ENCODE data around the gene PNMA1.

PNMA1 gene

GRCh38 chr14:73723406-73723796 lies 9.2 kb upstream of the PNMA1 start:
- H3K4me2 ChIP-seq: no peak overlapping the region
- H3K27me3 ChIP-seq (ENCODE audit: insufficient read depth, low read depth): no peaks in the 10 kb centered on the region
- no peaks in the 10 kb centered on the region for H4K20me1 ChIP-seq (ENCODE audit: insufficient read depth)
- no peak overlapping the region for H3K9ac ChIP-seq
- no peaks in the 10 kb centered on the region for H3K79me2 ChIP-seq (ENCODE audit: insufficient read depth, low read depth)
- TF ChIP-seq CTCF (conservative IDR thresholded peaks at IDR 0.05; ENCODE audit: low read depth, low read length): no peak
- no peaks in the 10 kb centered on the region for H3K4me1 ChIP-seq (ENCODE audit: low read depth, poor library complexity, severe bottlenecking)
- H3K27ac ChIP-seq: no peak overlapping the region
- no peak overlapping the region for H3K4me3 ChIP-seq (IDR thresholded peaks at IDR 0.05; ENCODE audit: insufficient read depth, low read depth, low read length)
- no peak overlapping the region for H2AFZ ChIP-seq (ENCODE audit: low read depth)
- H3K36me3 ChIP-seq (ENCODE audit: insufficient read depth): no peaks in the 10 kb centered on the region

GRCh38 chr14:73722581-73722980 lies 8.4 kb upstream of the PNMA1 start:
- Histone ChIP-seq H3K4me1 (ENCODE audit: low read depth, poor library complexity, severe bottlenecking) (no peaks in the 10 kb centered on the region), H3K4me3 (IDR thresholded peaks at IDR 0.05; ENCODE audit: insufficient read depth, low read depth, low read length) (no peak overlapping the region), H3K9ac (no peak overlapping the region), H3K27me3 (ENCODE audit: insufficient read depth, low read depth) (no peaks in the 10 kb centered on the region), H2AFZ (ENCODE audit: low read depth) (no peak overlapping the region), H3K79me2 (ENCODE audit: insufficient read depth, low read depth) (no peaks in the 10 kb centered on the region), H3K4me2 (no peak overlapping the region), H3K36me3 (ENCODE audit: insufficient read depth) (no peaks in the 10 kb centered on the region), H4K20me1 (ENCODE audit: insufficient read depth) (no peaks in the 10 kb centered on the region), H3K27ac (no peak overlapping the region)
- TF ChIP-seq CTCF (conservative IDR thresholded peaks at IDR 0.05; ENCODE audit: low read depth, low read length): no peak

- Histone ChIP-seq H3K9ac (no peak overlapping the region), H3K36me3 (ENCODE audit: insufficient read depth) (no peaks in the 10 kb centered on the region), H3K27ac (no peak overlapping the region), H3K79me2 (ENCODE audit: insufficient read depth, low read depth) (no peaks in the 10 kb centered on the region), H4K20me1 (ENCODE audit: insufficient read depth) (no peaks in the 10 kb centered on the region), H3K4me3 (IDR thresholded peaks at IDR 0.05; ENCODE audit: insufficient read depth, low read depth, low read length) (no peak overlapping the region), H3K4me2 (no peak overlapping the region), H2AFZ (ENCODE audit: low read depth) (no peak overlapping the region), H3K4me1 (ENCODE audit: low read depth, poor library complexity, severe bottlenecking) (no peaks in the 10 kb centered on the region), H3K27me3 (ENCODE audit: insufficient read depth, low read depth) (no peaks in the 10 kb centered on the region)
- no peak for TF ChIP-seq CTCF (conservative IDR thresholded peaks at IDR 0.05; ENCODE audit: low read depth, low read length)
Measured at GRCh38 chr14:73721101-73721821, 7.1 kb upstream of the PNMA1 start.

- Histone ChIP-seq H2AFZ (ENCODE audit: low read depth) (no peak overlapping the region), H3K27ac (no peak overlapping the region), H3K9ac (no peak overlapping the region), H3K27me3 (ENCODE audit: insufficient read depth, low read depth) (no peaks in the 10 kb centered on the region), H3K4me2 (no peak overlapping the region), H3K4me1 (ENCODE audit: low read depth, poor library complexity, severe bottlenecking) (no peaks in the 10 kb centered on the region), H3K4me3 (IDR thresholded peaks at IDR 0.05; ENCODE audit: insufficient read depth, low read depth, low read length) (no peak overlapping the region), H3K79me2 (ENCODE audit: insufficient read depth, low read depth) (no peaks in the 10 kb centered on the region), H3K36me3 (ENCODE audit: insufficient read depth) (no peaks in the 10 kb centered on the region), H4K20me1 (ENCODE audit: insufficient read depth) (no peaks in the 10 kb centered on the region)
- no peak for TF ChIP-seq CTCF (conservative IDR thresholded peaks at IDR 0.05; ENCODE audit: low read depth, low read length)
Measured at GRCh38 chr14:73720636-73721035, 6.5 kb upstream of the PNMA1 start.

Data from KMS-11 (cell line).